GM19372 (cell line): ENCODE measurements around the gene NKPD1.

ENCODE experiments used
- ATAC-seq: cut with Tn5 transposase; IDR thresholded peaks from one replicate; pipeline ENCODE4 v1.9.1; 2021; ENCODE audit warnings: mild to moderate bottlenecking, low read depth, moderate library complexity; ENCODE audit not compliant: unreplicated experiment

The NKPD1 gene

DNA sequence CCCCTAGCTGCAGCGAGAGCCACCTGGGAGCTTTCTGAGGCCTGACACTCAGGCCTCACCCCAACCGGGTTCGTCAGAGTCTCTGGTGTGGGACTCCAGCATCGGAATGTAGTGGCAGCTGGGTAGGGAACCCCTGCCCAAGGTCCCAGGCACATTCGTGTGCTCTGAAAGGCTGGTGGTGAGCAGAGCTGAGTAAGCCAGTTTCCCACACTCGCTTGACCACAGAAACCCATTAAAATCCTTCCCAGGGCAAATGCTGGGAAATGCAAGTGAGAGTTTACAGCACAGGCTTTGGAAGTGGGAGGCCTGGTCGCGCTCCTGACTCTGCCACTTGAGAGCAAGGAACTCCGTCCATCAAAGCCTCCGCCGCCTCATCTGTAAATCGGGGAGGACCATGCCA, 13.0 kb upstream of the NKPD1 start:
- ATAC-seq = no peak

DNA sequence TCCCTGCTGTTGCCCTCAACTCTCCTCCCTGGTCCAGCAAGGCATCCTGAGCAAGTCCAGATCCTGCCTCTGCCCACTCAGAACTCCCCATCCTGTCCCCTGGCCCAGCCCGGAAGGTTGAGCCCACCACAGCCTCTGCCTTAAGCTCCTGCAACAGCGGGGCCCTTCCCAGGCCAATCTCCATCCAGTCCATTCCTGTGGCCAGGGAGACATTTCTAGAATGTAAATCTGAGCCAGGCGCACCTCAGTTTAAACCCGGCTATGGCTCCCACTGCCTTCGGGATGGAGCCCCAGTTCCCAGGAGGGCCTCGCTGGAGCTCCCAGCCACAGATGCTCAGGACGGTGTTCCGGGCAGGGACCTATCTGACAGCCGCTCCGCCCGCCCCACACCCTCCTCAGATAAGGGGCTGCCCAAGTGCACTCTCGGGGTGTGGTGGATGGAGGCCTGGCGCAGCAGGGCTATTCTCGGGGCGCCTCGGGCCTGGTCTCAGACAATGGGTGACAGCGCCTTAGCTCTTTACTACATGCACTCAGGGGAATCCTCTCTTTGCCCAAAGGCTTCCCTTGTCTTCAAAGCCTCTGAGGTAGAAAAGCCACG, 11.9 kb upstream of the NKPD1 start:
- ATAC-seq = no peak

DNA sequence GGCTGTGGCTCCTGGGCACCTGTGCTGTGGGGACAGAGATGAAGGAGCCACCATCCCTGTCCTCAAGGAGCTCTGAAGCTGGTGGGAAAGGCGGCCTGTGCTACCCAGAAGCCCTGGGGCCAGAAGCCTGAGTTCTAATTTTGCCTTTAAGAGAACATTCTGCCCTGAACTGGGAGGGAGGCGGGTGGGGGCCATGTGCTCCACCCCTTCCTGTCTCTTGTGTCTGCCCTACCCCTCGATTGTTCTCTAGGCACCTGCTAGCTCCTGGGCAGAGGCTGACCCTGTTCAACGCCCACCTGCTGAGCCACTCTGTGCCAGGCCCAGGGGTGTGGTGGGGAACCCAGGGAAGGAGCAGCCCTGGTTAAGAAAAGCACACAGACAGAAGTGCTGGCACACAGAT, 11.4 kb upstream of the NKPD1 start:
- ATAC-seq = no peak

DNA sequence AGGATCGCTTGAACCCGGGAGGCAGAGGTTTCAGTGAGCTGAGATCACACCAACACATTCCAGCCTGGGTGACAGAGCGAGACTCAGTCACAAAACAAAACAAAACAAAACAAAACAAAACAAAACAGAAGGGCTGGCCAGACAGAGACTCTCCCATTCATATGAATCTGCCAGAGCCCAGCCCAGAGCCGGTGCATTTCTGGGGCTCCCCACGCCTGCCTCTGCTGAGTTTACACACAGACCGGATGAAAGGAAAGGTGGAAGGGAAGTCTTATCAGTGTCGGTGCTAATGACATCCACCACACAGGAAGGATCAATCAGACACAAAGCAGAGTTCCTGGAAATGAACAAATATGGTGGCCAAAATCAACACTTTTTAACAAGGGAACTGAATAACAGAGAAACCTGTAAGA, 10.4 kb upstream of the NKPD1 start:
- no peak for ATAC-seq

DNA sequence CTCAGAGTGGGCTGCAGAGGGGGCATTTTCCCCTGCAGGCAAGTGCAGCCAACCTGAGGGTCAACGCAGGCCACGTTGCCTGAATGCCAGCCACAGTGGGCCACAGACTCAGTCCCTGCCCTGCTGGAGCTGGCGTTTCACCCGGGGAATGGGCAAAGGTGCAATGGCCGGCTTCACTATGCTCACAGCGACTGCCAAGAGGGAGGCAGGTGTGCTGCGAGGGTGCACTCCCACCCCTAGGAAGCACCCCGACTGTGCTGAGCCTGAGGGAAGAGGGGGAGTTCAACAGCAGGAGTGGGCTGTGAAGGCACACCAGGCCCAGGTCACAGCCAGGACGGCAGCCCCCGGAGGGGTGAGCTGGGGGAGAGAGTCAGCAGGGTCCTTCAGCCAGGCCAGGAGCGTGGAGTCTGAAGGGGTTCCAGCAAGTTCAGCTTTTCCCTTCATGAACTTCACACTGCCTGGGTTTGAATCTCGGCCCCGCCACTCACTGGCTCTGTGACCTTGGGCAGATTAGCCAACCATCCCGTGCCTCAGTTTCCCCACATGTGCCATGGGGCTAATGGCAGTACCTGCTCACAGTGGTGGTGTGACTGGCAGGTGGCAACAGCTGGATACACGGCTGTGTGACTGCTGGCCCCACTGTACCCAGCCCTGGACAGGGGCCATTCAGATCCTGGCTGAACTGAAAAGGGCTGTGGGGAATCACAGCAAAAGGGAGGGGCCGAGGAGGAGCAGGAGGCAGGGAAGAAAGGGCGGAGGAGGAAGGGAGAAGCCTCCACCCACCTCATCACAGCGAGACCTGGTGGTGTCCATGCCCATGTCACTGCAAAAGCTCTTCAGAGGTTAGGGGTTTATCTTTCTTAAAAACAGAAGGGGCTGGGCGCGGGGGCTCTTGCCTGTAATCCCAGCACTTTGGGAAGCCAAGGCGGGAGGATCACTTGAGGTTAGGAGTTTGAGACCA, 9.6 kb upstream of the NKPD1 start:
- no peak for ATAC-seq

DNA sequence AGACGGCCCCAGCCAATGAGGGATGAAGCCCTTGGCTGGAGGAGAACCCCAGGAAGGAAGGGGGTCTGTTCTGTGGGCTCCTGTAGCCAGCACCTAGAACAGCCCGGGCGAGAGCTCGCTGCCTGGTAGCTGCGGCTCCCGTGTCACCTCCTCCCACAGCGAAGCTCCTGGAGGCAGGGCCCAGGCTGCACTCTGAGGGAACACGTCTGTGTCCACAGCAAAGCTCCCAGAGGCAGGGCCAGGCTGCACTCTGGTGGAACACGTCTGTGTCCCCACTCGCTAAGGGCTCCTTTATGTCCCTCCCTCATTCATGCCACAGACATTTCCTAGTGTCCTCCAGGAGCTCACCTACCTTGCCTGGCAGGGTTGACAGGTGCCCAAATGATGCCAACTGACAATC, 8.8 kb upstream of the NKPD1 start:
- no peak for ATAC-seq

DNA sequence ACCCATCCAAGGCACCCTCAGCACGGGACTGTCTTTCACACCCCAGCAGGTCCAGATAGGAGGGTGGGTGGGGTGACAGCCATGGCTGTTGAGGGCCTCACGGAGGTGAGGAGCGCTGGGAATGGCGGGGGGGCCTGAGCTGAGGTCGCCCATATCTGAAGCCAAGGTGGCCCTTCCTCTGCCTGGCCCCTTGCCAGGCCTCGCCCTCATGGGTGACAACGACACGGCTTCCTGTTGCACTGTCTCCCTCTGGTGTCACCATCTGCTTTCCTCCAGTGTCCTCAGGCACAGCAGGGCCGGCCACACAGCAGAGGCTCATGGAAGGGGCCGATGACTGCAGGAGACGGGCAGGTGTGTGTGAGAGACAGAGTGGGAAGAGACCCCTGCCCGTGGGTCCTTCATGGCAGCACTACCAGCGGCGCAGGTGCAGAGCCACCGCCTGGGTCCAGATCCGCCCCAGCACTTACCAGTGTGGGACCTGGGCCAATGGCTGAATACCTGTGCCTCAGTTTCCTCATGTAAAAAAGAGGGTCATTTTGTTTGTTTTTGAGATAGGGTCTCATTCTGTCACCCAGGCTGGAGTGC, 8.1 kb upstream of the NKPD1 start:
- no peak for ATAC-seq

DNA sequence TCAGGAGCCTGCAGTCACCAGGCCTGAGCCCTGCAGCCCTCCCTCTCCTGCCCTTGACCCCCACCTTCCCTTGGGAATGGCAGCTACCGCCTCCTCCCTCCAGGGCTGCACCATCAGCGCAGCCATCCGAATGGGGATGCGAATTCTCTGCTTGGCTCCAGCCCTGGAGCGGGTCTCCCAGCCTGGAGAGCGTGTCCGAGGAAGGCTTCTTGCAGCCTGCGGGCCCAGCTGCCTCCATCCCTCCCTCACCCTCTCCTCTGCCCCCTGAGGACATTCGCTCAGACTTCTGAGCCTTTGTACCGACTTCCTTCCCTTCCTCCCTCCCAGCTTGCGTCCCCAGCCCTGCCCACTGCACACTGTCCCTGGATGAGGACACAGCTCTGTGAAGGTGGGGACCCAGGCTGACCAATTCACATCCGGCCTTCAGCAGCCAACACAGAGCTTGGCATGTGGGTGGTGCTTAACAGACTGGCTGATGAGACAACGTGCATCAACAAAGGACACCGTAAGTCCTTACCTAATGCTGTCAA, 6.0 kb upstream of the NKPD1 start:
- no peak for ATAC-seq

DNA sequence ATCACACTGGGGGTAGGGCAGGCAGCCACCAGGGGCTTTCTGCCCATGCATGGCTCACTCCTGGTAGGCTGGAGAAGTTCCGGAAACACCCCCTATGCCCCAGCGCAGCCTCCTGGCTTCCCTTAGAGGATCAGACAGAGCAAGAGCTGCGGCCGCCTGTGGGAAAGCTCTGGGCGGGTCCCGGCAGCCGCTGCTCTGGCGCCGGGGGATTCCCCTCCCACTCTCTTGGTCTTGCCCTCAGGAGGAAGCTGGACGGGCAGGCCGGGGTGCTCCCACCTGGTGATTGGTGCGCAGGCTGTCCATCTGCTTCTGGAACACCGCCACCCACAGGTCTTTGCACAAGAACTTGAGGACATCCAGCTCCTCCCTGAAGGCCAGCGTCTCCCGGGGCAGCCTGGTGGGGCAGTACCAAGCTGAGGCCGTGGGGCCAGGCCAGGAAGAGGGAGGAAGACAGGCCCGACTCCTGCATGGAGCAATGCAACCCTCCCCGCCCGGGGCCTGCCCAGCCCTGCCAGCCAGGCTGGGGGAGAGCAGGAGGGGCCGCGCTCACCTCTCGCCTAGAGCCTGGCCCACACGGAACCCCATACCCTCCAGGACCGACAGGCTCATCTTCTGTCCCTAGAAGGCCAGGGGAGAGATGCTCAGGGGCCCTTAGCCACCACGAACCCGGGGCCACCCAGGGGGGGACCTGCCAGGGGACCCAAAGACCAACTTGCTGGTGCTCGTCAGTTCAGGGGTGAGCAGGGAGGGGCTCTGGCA, 4.0 kb upstream of the NKPD1 start:
- no peak for ATAC-seq

DNA sequence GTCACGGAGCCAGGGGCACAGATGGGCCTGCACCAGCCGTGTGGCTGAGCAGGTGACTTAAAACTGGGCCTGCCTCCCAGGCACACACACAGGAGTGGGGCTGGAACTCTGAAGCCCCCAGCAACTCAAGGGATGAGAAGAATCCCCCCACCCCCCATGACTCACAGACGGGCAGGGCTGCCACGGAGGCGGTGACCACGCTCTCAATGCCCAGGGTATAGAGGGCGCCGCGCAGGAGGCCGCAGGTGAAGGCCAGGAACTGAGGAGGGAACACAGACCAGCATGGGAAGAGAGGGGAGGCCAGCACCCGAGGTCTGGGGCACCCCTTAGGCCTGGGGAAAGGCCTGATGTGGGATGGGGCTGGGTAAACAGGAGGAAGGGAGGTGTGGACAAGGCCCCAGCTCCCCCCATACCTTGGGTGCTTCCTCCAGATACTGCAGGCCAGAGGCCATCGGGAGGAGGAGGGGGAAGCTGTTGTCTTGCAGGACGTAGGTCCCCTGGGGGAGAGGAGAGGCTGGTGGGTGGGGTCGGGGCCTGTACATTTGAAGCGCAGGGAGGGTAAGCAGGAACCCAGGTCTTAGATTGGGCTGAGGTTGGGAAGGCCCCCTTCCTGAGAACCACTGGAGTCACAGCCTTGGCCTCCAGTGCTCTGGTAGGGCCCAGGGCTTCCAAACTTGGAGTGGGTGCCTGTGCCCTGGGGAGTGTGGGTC, 3.1 kb upstream of the NKPD1 start:
- ATAC-seq = no peak

DNA sequence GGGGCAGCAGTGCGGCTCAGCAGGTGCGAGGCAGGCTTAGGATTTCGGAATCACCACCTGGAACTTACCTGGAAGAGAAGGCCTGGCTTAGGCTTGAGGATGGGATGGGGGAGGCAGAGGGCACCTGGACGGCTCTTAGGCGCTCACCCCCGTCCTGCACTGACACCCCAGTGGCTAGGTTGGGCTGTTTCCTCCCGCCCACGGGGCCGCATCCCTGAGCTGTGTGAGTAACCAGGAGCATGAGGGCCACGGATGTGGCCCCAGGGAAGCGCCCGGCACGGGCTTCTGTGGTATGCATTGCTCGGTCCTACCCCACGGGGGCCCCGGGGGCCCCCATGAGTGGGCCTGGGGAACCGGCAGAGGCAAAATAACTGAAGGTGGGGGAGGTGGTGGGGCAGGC, 2.4 kb upstream of the NKPD1 start:
- no peak for ATAC-seq

DNA sequence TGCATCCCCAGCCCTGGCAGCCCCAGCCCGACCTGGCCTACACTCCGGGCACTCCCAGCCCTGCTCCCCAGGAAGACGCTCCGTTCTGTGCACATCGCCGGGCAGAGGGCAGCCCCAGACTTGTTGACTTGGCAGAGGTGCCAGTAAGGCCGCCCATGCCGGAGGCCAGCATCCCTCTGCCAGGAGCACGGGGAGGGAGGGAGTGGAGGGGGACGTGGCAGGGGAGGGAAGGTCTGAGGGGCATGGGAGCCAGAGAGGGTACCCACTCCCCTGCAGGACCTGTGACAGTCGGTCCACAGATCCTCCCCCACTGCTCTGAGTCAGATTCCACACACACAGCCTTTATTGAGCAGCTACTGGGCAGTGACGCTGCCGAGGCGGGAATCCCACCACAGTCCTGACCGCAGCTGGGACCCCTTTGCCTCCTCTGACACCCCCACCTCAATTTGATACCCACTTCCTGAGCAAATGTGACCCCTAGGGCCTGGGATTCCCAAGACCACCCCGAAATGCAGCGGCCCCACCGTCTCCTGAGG, 1.9 kb upstream of the NKPD1 start:
- no peak for ATAC-seq

DNA sequence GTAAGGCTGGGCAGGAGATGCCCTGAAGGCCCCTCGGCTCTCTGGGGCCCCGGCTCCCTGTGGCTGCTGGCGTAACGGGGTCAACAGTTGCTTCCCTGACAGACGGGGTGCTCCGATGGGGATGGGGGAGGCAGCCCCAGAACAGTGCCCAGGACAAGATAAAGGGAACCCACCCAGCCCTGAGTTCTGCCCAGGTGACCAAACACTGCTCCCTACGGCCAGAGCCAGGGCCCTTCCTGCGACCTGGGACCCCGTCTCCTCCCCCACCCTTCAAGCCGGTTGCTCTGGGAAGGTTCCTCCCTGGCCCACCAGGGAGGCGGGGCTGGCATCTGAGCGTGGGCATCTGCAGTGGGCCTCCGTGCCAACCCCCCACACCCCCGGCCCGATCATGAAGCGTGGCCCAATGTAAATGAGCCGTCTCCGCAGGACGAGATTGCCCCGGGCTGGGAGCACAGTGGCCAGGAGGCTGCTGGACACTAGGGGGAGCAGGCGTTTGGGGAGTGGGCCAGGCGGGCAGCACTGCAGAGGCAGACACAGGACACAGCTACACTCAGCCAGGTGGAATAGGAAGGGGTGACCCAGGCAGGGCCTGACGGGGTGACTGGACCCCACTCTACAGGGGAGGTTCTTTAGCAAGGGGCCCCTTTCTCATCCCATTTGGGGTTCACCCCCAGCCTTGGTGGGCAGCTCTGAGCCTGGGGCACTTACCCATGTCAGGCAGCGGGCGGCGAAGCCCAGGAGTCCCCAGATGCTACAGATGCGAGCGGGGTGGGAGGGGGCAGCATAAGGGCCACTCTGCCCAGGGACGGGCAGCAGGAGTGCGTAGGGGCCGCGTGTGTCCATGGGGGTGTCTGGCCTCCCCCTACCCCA, 1.2 kb upstream of the NKPD1 start:
- no peak for ATAC-seq

DNA sequence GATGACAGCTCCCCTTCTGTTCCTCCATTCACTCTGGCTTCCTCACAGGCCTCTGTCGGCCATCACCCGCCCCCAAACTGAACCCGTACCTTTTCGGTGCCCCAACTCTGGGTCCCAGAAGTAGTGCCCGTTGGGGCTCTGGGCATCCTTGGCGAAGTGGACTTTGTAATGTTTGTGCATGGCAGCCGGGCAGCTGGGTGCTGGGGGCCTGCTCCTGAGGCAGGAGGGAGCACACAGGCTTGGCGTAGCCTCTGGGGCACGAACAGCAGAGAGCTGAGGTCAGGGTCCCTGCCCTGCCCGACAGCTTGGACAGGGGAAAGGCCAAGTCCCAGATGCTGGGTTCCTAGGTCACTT, 834 bp downstream of the NKPD1 start:
- ATAC-seq = no peak

DNA sequence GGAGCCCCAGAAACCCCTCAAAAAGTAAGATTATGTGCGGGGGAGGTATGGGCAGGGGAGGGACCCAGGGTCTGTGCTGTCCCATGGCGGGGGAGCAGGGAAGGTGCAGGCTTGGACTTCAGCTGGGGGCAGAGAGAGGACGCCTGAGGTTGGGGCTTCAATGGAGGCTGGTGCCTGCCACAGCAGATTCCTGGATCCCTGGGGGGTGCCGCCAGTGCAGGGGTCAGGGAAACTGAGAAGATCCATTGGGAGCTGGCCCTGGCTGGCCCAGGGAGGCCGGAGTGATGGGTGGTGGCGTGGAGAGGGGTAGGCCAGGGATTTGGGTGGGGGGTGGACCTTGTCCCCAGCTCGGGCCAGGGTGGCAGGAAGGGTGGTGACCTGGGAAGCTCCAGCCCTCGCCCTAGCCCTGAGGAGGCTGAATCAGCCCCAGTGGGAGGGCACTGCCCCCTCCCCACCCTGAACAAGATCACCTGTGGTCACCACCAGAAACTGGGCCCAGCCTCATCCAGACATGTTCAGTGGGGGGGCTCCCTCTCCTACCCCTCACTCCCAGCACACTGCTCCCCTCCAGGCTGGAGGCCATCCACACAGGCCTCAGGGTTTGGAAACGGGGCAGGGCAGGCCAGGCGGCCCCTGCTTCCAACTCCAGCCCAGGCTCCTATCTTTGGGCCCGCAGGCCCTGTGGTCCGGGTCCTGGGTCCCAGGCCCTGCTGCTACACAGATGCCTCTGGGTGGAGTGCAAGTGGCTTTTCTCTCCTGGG, 1.4 kb downstream of the NKPD1 start:
- ATAC-seq = no peak

DNA sequence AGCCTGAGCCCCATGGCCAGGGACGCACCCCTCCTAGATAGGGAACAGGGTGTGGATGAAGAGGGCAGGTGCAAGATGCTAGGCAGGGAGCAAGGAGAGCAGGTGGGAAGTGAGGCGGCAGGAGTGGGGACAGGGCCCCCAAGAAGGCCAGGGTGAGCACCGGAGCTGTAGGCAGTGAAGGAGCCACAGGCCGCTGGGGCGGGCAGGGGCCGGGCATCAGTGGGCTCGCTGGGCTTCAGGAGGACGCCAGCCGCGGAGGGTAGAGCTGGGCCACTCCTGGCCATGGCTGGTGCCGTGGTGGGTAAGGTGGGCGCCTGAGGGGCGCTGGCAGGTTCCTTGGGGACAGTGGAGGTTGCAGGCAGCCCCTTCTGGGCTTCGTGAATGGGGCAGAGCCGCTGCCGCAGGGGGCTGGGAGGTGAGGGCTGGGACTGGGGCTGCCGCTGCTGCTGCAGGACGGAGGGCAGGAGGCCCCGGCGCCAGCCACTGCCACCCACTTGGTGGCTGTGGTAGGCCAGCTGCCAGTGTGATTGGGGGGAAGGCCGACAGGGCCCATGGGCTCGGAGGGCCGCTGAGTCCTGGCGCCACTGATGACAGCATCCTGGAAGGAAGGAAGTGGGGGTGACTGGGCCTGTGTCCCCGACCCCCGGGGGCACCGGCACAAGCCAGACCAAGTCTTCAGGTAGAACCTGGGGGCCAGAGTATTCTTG, 2.1 kb downstream of the NKPD1 start:
- no peak for ATAC-seq

DNA sequence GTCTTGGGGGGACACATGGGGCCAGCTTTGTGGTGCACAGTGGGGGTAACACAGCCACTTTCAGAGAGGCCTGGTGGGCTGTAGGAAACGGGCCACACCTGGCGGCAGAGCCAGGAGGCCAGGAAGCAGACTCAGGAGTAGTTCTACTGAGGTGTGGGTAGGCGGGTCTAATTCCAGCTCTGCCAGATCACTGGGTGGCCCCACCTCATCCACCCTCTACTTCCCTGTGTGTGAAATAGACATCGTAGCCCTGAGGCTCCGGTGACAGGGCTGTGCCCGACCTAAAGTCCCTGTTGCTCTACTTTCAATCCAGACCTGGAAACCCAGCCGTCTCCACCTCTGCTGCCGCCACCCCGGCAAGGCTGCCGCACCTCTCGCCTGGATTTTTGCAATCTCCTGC, 4.0 kb downstream of the NKPD1 start:
- ATAC-seq = no peak
